WTC11 (cell line): Measurements from ENCODE around the gene ARHGDIG. TPM values are rescaled to one million over a fixed set of nuclear protein-coding genes. Genes with fewer than 3 reads are reported as not detected.

ENCODE experiments used
- ATAC-seq: fragments of 200-7000 bp; cut with Tn5 transposase; 2 replicates; pipeline ENCODE4 v1.10.0; 2021; ENCODE audit warnings: mild to moderate bottlenecking, moderate library complexity
- CTCF ChIA-PET: fragments of 300-600 bp; sonication (Branson Sonifier 250); formaldehyde crosslinking; loops from one replicate; lab custom pipeline; 2021; ENCODE audit warnings: antibody characterized with exemption; lab: Charles Lee
- POLR2A ChIA-PET: fragments of 350-600 bp; sonication (Branson Sonifier 250); formaldehyde crosslinking; loops from one replicate; lab custom pipeline; 2021; ENCODE audit warnings: antibody characterized with exemption; lab: Charles Lee
- DNase-seq: peaks from one replicate; pipeline ENCODE4 v3.0.0; 2021; ENCODE audit warnings: low spot score
- H3K27ac Mint-ChIP-seq: 2 replicates; pipeline ENCODE4 v1.8.0; 2021; ENCODE audit warnings: mixed read lengths
- H3K27me3 Mint-ChIP-seq: 2 replicates; pipeline ENCODE4 v1.8.0; 2021; ENCODE audit warnings: low read depth, mild to moderate bottlenecking, moderate library complexity, mixed read lengths
- H3K36me3 Mint-ChIP-seq: 2 replicates; pipeline ENCODE4 v1.8.0; 2021; ENCODE audit warnings: mixed read lengths
- H3K4me1 Mint-ChIP-seq: 2 replicates; pipeline ENCODE4 v1.8.0; 2022; ENCODE audit warnings: mixed read lengths
- H3K4me3 Mint-ChIP-seq: 2 replicates; pipeline ENCODE4 v1.8.0; 2021; ENCODE audit warnings: mild to moderate bottlenecking, moderate library complexity, mixed read lengths
- H3K9me3 Mint-ChIP-seq: 2 replicates; pipeline ENCODE4 v1.8.0; 2021; ENCODE audit warnings: mixed read lengths
- ATF1 ChIP-seq: sonication (generic); formaldehyde crosslinking; IDR thresholded peaks from 2 replicates; pipeline ENCODE4 v1.8.1; 2023; ENCODE audit warnings: mild to moderate bottlenecking, moderate library complexity, missing genetic modification reagents
- CBFB ChIP-seq: sonication (generic); formaldehyde crosslinking; IDR thresholded peaks from 2 replicates; pipeline ENCODE4 v1.8.1; 2022; ENCODE audit warnings: mild to moderate bottlenecking, low read depth, missing genetic modification reagents
- E2F5 ChIP-seq: sonication (generic); formaldehyde crosslinking; IDR thresholded peaks from 2 replicates; pipeline ENCODE4 v1.8.1; 2022; ENCODE audit warnings: mild to moderate bottlenecking, moderate library complexity, missing genetic modification reagents
- JAZF1 ChIP-seq: fragments of 250-450 bp; sonication (Bioruptor Pico); IDR thresholded peaks from 2 replicates; pipeline ENCODE4 v1.9.0; 2021; ENCODE audit warnings: moderate library complexity, mild to moderate bottlenecking, inconsistent platforms
- NFYB ChIP-seq: sonication (generic); formaldehyde crosslinking; conservative IDR thresholded peaks from 2 replicates; pipeline ENCODE4 v1.8.0; 2022; ENCODE audit warnings: low read depth, missing genetic modification reagents
- NR2C2 ChIP-seq: sonication (generic); formaldehyde crosslinking; IDR thresholded peaks from 2 replicates; pipeline ENCODE4 v1.8.0; 2022; ENCODE audit warnings: mild to moderate bottlenecking, missing genetic modification reagents
- OVOL2 ChIP-seq: fragments of 250-450 bp; sonication (Bioruptor Pico); IDR thresholded peaks from 2 replicates; pipeline ENCODE4 v1.9.0; 2021; ENCODE audit warnings: mild to moderate bottlenecking, borderline replicate concordance
- RORB ChIP-seq: fragments of 250-450 bp; sonication (Bioruptor Pico); IDR thresholded peaks from 2 replicates; pipeline ENCODE4 v1.9.0; 2021; ENCODE audit warnings: mild to moderate bottlenecking
- SOX15 ChIP-seq: fragments of 250-450 bp; sonication (Bioruptor Pico); IDR thresholded peaks from 2 replicates; pipeline ENCODE4 v1.9.0; 2021; ENCODE audit warnings: mild to moderate bottlenecking
- STAT6 ChIP-seq: sonication (generic); formaldehyde crosslinking; conservative IDR thresholded peaks from 2 replicates; pipeline ENCODE4 v1.8.1; 2023; ENCODE audit warnings: mild to moderate bottlenecking, low read depth, missing genetic modification reagents, moderate library complexity
- ZNF219 ChIP-seq: sonication (generic); formaldehyde crosslinking; IDR thresholded peaks from 2 replicates; pipeline ENCODE4 v1.8.0; 2023; ENCODE audit warnings: missing genetic modification reagents, mild to moderate bottlenecking, borderline replicate concordance
- ZNF232 ChIP-seq: sonication (generic); formaldehyde crosslinking; IDR thresholded peaks from 2 replicates; pipeline ENCODE4 v1.8.0; 2022; ENCODE audit warnings: mild to moderate bottlenecking, missing genetic modification reagents
- ZNF281 ChIP-seq: sonication (generic); formaldehyde crosslinking; IDR thresholded peaks from 2 replicates; pipeline ENCODE4 v1.8.0; 2023; ENCODE audit warnings: mild to moderate bottlenecking, missing genetic modification reagents
- ZNF416 ChIP-seq: fragments of 250-450 bp; sonication (Bioruptor Pico); IDR thresholded peaks from 2 replicates; pipeline ENCODE4 v1.9.0; 2021; ENCODE audit warnings: mild to moderate bottlenecking, inconsistent platforms
- ZNF425 ChIP-seq: fragments of 250-450 bp; sonication (Bioruptor Pico); conservative IDR thresholded peaks from 2 replicates; pipeline ENCODE4 v1.9.0; 2021; ENCODE audit warnings: mild to moderate bottlenecking
- total RNA-seq: library from RNA; stranded (reverse); gene quantifications from 3 replicates; pipeline ENCODE4 v1.2.3, GENCODE V29; 2021
- TF ChIP-seq, protein P1 (sequence below): fragments of 250-450 bp; sonication (Bioruptor Pico); IDR thresholded peaks from 2 replicates; pipeline ENCODE4 v1.9.0; 2021; ENCODE audit warnings: mild to moderate bottlenecking
- TF ChIP-seq, protein P2 (sequence below): sonication (generic); formaldehyde crosslinking; IDR thresholded peaks from 2 replicates; pipeline ENCODE4 v1.8.0; 2022; ENCODE audit warnings: mild to moderate bottlenecking, missing genetic modification reagents
- TF ChIP-seq, protein P3 (sequence below): sonication (generic); formaldehyde crosslinking; IDR thresholded peaks from 2 replicates; pipeline ENCODE4 v1.8.0; 2023; ENCODE audit warnings: missing genetic modification reagents, mild to moderate bottlenecking, borderline replicate concordance
- TF ChIP-seq, protein P4 (sequence below): sonication (generic); formaldehyde crosslinking; IDR thresholded peaks from 2 replicates; pipeline ENCODE4 v1.8.1; 2023; ENCODE audit warnings: mild to moderate bottlenecking, missing genetic modification reagents

Gene ARHGDIG
- total RNA-seq, 1 experiment from 2014 or later = 4.0 TPM

- POLR2A ChIA-PET = no interaction called here
- no peak overlapping the region for H3K27ac Mint-ChIP-seq
- no peaks in the 10 kb centered on the region for H3K36me3 Mint-ChIP-seq
- H3K9me3 Mint-ChIP-seq = no peaks in the 10 kb centered on the region
- DNase-seq (no peak), ATAC-seq (peak; percentile 13)
- peaks cover 36% of the 10 kb centered on the region for H3K27me3 Mint-ChIP-seq
- peak overlapping the region; percentile 60 for H3K4me3 Mint-ChIP-seq
- CTCF ChIA-PET = interaction anchor here (1.0 to 2.6 kb wide), 2 partner anchors 72 to 184 kb away, joined by 4 to 11 read pairs; no protein-coding TSS in a partner anchor
- no peaks in the 10 kb centered on the region; the same call in 1 of the 2 replicates for H3K4me1 Mint-ChIP-seq
- TF ChIP-seq NFYB (CRISPR knock-in tag) (no peak), ZNF219 (CRISPR knock-in tag) (no peak), STAT6 (CRISPR knock-in tag) (no peak), SOX15 (CRISPR knock-in tag) (no peak), ZNF425 (CRISPR knock-in tag) (no peak), NR2C2 (CRISPR knock-in tag) (no peak), ZNF281 (CRISPR knock-in tag) (no peak), CBFB (CRISPR knock-in tag) (no peak), JAZF1 (CRISPR knock-in tag) (no peak), RORB (CRISPR knock-in tag) (no peak), ATF1 (CRISPR knock-in tag) (no peak), ZNF232 (CRISPR knock-in tag) (no peak), ZNF416 (CRISPR knock-in tag) (no peak), OVOL2 (no peak), E2F5 (no peak)
- TF ChIP-seq, protein P1, sequence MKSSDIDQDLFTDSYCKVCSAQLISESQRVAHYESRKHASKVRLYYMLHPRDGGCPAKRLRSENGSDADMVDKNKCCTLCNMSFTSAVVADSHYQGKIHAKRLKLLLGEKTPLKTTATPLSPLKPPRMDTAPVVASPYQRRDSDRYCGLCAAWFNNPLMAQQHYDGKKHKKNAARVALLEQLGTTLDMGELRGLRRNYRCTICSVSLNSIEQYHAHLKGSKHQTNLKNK (CRISPR knock-in tag) = no peak
- TF ChIP-seq, protein P2, sequence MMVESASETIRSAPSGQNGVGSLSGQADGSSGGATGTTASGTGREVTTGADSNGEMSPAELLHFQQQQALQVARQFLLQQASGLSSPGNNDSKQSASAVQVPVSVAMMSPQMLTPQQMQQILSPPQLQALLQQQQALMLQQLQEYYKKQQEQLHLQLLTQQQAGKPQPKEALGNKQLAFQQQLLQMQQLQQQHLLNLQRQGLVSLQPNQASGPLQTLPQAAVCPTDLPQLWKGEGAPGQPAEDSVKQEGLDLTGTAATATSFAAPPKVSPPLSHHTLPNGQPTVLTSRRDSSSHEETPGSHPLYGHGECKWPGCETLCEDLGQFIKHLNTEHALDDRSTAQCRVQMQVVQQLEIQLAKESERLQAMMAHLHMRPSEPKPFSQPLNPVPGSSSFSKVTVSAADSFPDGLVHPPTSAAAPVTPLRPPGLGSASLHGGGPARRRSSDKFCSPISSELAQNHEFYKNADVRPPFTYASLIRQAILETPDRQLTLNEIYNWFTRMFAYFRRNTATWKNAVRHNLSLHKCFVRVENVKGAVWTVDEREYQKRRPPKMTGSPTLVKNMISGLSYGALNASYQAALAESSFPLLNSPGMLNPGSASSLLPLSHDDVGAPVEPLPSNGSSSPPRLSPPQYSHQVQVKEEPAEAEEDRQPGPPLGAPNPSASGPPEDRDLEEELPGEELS (CRISPR knock-in tag) = no peak
- TF ChIP-seq, protein P3, sequence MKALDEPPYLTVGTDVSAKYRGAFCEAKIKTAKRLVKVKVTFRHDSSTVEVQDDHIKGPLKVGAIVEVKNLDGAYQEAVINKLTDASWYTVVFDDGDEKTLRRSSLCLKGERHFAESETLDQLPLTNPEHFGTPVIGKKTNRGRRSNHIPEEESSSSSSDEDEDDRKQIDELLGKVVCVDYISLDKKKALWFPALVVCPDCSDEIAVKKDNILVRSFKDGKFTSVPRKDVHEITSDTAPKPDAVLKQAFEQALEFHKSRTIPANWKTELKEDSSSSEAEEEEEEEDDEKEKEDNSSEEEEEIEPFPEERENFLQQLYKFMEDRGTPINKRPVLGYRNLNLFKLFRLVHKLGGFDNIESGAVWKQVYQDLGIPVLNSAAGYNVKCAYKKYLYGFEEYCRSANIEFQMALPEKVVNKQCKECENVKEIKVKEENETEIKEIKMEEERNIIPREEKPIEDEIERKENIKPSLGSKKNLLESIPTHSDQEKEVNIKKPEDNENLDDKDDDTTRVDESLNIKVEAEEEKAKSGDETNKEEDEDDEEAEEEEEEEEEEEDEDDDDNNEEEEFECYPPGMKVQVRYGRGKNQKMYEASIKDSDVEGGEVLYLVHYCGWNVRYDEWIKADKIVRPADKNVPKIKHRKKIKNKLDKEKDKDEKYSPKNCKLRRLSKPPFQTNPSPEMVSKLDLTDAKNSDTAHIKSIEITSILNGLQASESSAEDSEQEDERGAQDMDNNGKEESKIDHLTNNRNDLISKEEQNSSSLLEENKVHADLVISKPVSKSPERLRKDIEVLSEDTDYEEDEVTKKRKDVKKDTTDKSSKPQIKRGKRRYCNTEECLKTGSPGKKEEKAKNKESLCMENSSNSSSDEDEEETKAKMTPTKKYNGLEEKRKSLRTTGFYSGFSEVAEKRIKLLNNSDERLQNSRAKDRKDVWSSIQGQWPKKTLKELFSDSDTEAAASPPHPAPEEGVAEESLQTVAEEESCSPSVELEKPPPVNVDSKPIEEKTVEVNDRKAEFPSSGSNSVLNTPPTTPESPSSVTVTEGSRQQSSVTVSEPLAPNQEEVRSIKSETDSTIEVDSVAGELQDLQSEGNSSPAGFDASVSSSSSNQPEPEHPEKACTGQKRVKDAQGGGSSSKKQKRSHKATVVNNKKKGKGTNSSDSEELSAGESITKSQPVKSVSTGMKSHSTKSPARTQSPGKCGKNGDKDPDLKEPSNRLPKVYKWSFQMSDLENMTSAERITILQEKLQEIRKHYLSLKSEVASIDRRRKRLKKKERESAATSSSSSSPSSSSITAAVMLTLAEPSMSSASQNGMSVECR (CRISPR knock-in tag) = no peak
- TF ChIP-seq, protein P4, sequence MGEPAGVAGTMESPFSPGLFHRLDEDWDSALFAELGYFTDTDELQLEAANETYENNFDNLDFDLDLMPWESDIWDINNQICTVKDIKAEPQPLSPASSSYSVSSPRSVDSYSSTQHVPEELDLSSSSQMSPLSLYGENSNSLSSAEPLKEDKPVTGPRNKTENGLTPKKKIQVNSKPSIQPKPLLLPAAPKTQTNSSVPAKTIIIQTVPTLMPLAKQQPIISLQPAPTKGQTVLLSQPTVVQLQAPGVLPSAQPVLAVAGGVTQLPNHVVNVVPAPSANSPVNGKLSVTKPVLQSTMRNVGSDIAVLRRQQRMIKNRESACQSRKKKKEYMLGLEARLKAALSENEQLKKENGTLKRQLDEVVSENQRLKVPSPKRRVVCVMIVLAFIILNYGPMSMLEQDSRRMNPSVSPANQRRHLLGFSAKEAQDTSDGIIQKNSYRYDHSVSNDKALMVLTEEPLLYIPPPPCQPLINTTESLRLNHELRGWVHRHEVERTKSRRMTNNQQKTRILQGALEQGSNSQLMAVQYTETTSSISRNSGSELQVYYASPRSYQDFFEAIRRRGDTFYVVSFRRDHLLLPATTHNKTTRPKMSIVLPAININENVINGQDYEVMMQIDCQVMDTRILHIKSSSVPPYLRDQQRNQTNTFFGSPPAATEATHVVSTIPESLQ (CRISPR knock-in tag) = no peak
These were observed 734 bp downstream of the ARHGDIG start for GRCh38 chr16:280991-281659.
